Calu3 (cell line): ENCODE data around the gene HDAC8. TPM values are rescaled to one million over a fixed set of nuclear protein-coding genes. Genes with fewer than 3 reads are reported as not detected.

Source experiments
- BruUV-seq: library from RNA; stranded (reverse); fragments of 400-500 nt; replicated peaks from 2 replicates; lab custom pipeline; 2021; lab: Mats Ljungman, UMichigan
- CTCF ChIA-PET: fragments of 300-600 bp; sonication (Branson Sonifier 250); formaldehyde crosslinking; loops from one replicate; lab custom pipeline; 2022; ENCODE audit warnings: antibody characterized with exemption; lab: Charles Lee
- DNase-seq: peaks from one replicate; pipeline ENCODE4 v3.0.0; 2022
- H3K27ac Mint-ChIP-seq: one replicate; pipeline ENCODE4 v1.8.0; 2022; ENCODE audit warnings: mixed read lengths; ENCODE audit not compliant: unreplicated experiment
- H3K27me3 Mint-ChIP-seq: one replicate; pipeline ENCODE4 v1.8.0; 2022; ENCODE audit warnings: mixed read lengths; ENCODE audit not compliant: unreplicated experiment
- H3K36me3 Mint-ChIP-seq: one replicate; pipeline ENCODE4 v1.8.0; 2022; ENCODE audit warnings: mild to moderate bottlenecking, moderate library complexity, mixed read lengths; ENCODE audit not compliant: insufficient read depth, unreplicated experiment
- H3K4me1 Mint-ChIP-seq: one replicate; pipeline ENCODE4 v1.8.0; 2022; ENCODE audit warnings: mild to moderate bottlenecking, low read depth, mixed read lengths; ENCODE audit not compliant: unreplicated experiment
- H3K4me3 Mint-ChIP-seq: one replicate; pipeline ENCODE4 v1.8.0; 2022; ENCODE audit warnings: mild to moderate bottlenecking, low read depth, moderate library complexity, mixed read lengths; ENCODE audit not compliant: unreplicated experiment
- H3K9me3 Mint-ChIP-seq: one replicate; pipeline ENCODE4 v1.8.0; 2022; ENCODE audit warnings: low read depth, mixed read lengths; ENCODE audit not compliant: unreplicated experiment
- intact Hi-C: fragments of 100-400 bp; cut with micrococcal nuclease; formaldehyde crosslinking; loops from one replicate; pipeline ENCODE4 v1.10.0; 2022; ENCODE audit not compliant: unreplicated experiment
- total RNA-seq: library from RNA; stranded (reverse); gene quantifications from 2 replicates; pipeline ENCODE4 v1.2.3, GENCODE V29; 2022
- TF ChIP-seq, protein P1 (sequence below): fragments of 200-600 bp; IDR thresholded peaks from one replicate; pipeline ENCODE4 v1.8.0; 2022; ENCODE audit warnings: antibody characterized with exemption; ENCODE audit not compliant: unreplicated experiment

The HDAC8 gene
- total RNA-seq, 1 experiment from 2014 or later, result 52.5 TPM

DNA sequence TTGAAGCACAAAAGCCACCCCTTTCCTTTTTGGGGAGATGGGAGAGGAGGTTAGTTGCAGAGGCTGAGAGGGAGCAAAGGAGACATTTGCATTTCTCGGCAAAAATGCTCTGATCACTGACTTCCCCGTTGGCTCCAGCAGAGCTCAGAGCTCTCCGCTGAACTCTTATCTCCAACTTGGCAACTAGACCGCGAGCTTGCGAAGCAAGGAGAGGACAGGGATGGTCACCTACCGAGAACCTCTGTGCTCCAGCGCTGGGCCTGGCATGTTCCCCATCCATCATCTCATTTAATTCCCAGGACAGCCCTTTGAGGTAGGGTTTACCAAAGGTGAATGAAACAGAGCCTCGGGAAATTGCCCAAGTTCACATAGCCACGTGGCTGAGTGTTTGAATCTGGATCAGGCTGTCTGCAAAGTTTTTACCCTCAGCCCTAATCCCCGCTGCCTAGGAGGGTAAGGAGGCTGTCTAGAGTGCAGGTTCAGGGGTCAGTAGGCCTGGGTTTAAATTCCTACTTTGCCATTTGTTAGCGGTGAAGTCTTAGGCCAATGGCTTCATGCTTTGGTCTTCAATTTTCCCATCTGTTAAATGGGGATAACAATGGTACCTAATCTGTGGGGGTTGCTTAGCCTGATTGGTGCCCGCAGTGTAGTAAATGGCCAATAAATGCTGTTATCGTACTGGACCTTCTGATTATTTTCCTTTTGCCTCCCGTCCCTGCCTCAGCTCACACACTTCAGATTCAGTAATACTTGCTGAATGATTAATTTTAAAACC, 263.2 kb downstream of the HDAC8 start:
- no TSS peak for BruUV-seq
- no peak for DNase-seq
- CTCF ChIA-PET, result interaction anchor here (0.7 to 1.4 kb wide), 3 partner anchors 9 to 1093 kb away, joined by 3 to 4 read pairs (median 3); partner anchors contain the start of gene RPS4X
- Mint-ChIP-seq H3K4me3 (peak overlapping the region; percentile 57), H3K27ac (no peak overlapping the region), H3K9me3 (no peaks in the 10 kb centered on the region), H3K4me1 (peaks cover 7% of the 10 kb centered on the region), H3K27me3 (peaks cover 42% of the 10 kb centered on the region), H3K36me3 (peaks cover 24% of the 10 kb centered on the region)
- intact Hi-C loops, result no loop called here
- TF ChIP-seq, protein P1, sequence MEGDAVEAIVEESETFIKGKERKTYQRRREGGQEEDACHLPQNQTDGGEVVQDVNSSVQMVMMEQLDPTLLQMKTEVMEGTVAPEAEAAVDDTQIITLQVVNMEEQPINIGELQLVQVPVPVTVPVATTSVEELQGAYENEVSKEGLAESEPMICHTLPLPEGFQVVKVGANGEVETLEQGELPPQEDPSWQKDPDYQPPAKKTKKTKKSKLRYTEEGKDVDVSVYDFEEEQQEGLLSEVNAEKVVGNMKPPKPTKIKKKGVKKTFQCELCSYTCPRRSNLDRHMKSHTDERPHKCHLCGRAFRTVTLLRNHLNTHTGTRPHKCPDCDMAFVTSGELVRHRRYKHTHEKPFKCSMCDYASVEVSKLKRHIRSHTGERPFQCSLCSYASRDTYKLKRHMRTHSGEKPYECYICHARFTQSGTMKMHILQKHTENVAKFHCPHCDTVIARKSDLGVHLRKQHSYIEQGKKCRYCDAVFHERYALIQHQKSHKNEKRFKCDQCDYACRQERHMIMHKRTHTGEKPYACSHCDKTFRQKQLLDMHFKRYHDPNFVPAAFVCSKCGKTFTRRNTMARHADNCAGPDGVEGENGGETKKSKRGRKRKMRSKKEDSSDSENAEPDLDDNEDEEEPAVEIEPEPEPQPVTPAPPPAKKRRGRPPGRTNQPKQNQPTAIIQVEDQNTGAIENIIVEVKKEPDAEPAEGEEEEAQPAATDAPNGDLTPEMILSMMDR, result no peak

- peak overlapping the region; percentile 57 for H3K4me3 Mint-ChIP-seq
- H3K27ac Mint-ChIP-seq, result no peak overlapping the region
- peaks cover 50% of the 10 kb centered on the region for H3K27me3 Mint-ChIP-seq
- peaks cover 7% of the 10 kb centered on the region for H3K4me1 Mint-ChIP-seq
- peaks cover 24% of the 10 kb centered on the region for H3K36me3 Mint-ChIP-seq
- CTCF ChIA-PET, result interaction anchor here (0.7 to 1.4 kb wide), 4 partner anchors 8 to 1092 kb away, joined by 3 to 4 read pairs (median 3); partner anchors contain the start of gene RPS4X
- intact Hi-C loops, result no loop called here
- no TSS peak for BruUV-seq
- TF ChIP-seq, protein P1, result no peak
- peak; percentile 68 for DNase-seq
- H3K9me3 Mint-ChIP-seq, result no peaks in the 10 kb centered on the region
Measured at GRCh38 chrX:72308566-72309296, 263.9 kb downstream of the HDAC8 start.

GRCh38 chrX:72308209-72308565, 264.5 kb downstream of the HDAC8 start:
- peak overlapping the region; percentile 57 for H3K4me3 Mint-ChIP-seq
- H3K36me3 Mint-ChIP-seq, result peaks cover 24% of the 10 kb centered on the region
- no peak for DNase-seq
- TF ChIP-seq, protein P1, result no peak
- intact Hi-C loops, result no loop called here
- H3K9me3 Mint-ChIP-seq, result no peaks in the 10 kb centered on the region
- no peak overlapping the region for H3K27ac Mint-ChIP-seq
- H3K4me1 Mint-ChIP-seq, result peaks cover 7% of the 10 kb centered on the region
- no TSS peak for BruUV-seq
- peaks cover 55% of the 10 kb centered on the region for H3K27me3 Mint-ChIP-seq
- CTCF ChIA-PET, result interaction anchor here (0.7 to 1.4 kb wide), 3 partner anchors 7 to 246 kb away, joined by 3 to 4 read pairs (median 3); partner anchors contain the start of gene RPS4X

- H3K4me3 Mint-ChIP-seq, result peak overlapping the region; percentile 85
- H3K27ac Mint-ChIP-seq, result no peak overlapping the region
- H3K4me1 Mint-ChIP-seq, result peaks cover 7% of the 10 kb centered on the region
- DNase-seq, result no peak
- BruUV-seq, result no TSS peak
- peaks cover 24% of the 10 kb centered on the region for H3K36me3 Mint-ChIP-seq
- TF ChIP-seq, protein P1, result no peak
- intact Hi-C loops, result no loop called here
- CTCF ChIA-PET, result no interaction called here
- H3K27me3 Mint-ChIP-seq, result peaks cover 60% of the 10 kb centered on the region
- H3K9me3 Mint-ChIP-seq, result no peaks in the 10 kb centered on the region
Measured at GRCh38 chrX:72307646-72308051, 265.0 kb downstream of the HDAC8 start.
